Loucy (cell line): Measurements from ENCODE around the gene SREK1.
"Not testable (repeated sequence)": the region's sequence is repeated elsewhere in the genome, so short reads cannot be mapped to it uniquely, and the experiment has no call there.

Source experiments
- H2AFZ ChIP-seq: fragments of 200-600 bp; sonication (generic); 2 replicates; pipeline ENCODE4 v1.6.0; 2016; ENCODE audit warnings: antibody characterized with exemption, mild to moderate bottlenecking, low read length, moderate library complexity
- H3F3A ChIP-seq: fragments of 200-600 bp; 2 replicates; pipeline ENCODE4 v1.6.0; 2016; ENCODE audit warnings: antibody characterized with exemption, low read depth, mild to moderate bottlenecking
- H3K27me3 ChIP-seq: fragments of 200-600 bp; sonication (generic); 2 replicates; pipeline ENCODE4 v1.6.1; 2014; ENCODE audit warnings: low read length, mild to moderate bottlenecking; ENCODE audit not compliant: insufficient read depth, poor library complexity, severe bottlenecking
- H3K36me3 ChIP-seq: fragments of 200-600 bp; sonication (generic); 2 replicates; pipeline ENCODE4 v1.6.1; 2016; ENCODE audit warnings: low read length; ENCODE audit not compliant: insufficient read depth
- H3K4me1 ChIP-seq: fragments of 200-600 bp; sonication (generic); 2 replicates; pipeline ENCODE4 v1.5.1; 2014; ENCODE audit warnings: low read length, mild to moderate bottlenecking; ENCODE audit not compliant: insufficient read depth, poor library complexity, severe bottlenecking
- H3K4me2 ChIP-seq: fragments of 200-600 bp; sonication (generic); 2 replicates; pipeline ENCODE4 v1.6.0; 2014; ENCODE audit warnings: antibody characterized with exemption, low read length, low read depth, mild to moderate bottlenecking; ENCODE audit not compliant: poor library complexity, severe bottlenecking
- H3K4me3 ChIP-seq: fragments of 200-600 bp; sonication (generic); 2 replicates; pipeline ENCODE4 v1.5.1; 2014; ENCODE audit warnings: low read length, mild to moderate bottlenecking, mixed read lengths; ENCODE audit not compliant: poor library complexity, severe bottlenecking
- H3K79me2 ChIP-seq: fragments of 200-600 bp; sonication (generic); 2 replicates; pipeline ENCODE4 v1.6.1; 2014; ENCODE audit warnings: low read length; ENCODE audit not compliant: insufficient read depth
- H3K9ac ChIP-seq: fragments of 200-600 bp; sonication (generic); 2 replicates; pipeline ENCODE4 v1.6.0; 2014; ENCODE audit warnings: mild to moderate bottlenecking, low read depth, low read length, moderate library complexity; ENCODE audit not compliant: poor library complexity, severe bottlenecking
- H3K9me2 ChIP-seq: fragments of 200-600 bp; sonication (generic); replicated peaks from 2 replicates; pipeline ENCODE4 v1.6.1; 2016; ENCODE audit warnings: low read depth, low read length, mixed read lengths
- H3K9me3 ChIP-seq: fragments of 200-600 bp; sonication (generic); 2 replicates; pipeline ENCODE4 v1.6.1; 2014; ENCODE audit warnings: mild to moderate bottlenecking, antibody characterized with exemption, low read length, low read depth; ENCODE audit not compliant: insufficient read depth
- H4K20me1 ChIP-seq: fragments of 200-600 bp; sonication (generic); 2 replicates; pipeline ENCODE4 v1.6.0; 2014; ENCODE audit warnings: antibody characterized with exemption, low read length, mild to moderate bottlenecking; ENCODE audit not compliant: insufficient read depth, poor library complexity, severe bottlenecking
- EZH2phosphoT487 ChIP-seq: fragments of 200-600 bp; IDR thresholded peaks from 2 replicates; pipeline ENCODE4 v1.6.1; 2018; ENCODE audit warnings: antibody characterized with exemption, mild to moderate bottlenecking, moderate library complexity, borderline replicate concordance
- TF ChIP-seq, protein P1 (sequence below): fragments of 200-600 bp; sonication (generic); conservative IDR thresholded peaks from 2 replicates; pipeline ENCODE4 v1.5.1; 2014; ENCODE audit warnings: mild to moderate bottlenecking, antibody characterized with exemption, low read length

SREK1 gene

DNA sequence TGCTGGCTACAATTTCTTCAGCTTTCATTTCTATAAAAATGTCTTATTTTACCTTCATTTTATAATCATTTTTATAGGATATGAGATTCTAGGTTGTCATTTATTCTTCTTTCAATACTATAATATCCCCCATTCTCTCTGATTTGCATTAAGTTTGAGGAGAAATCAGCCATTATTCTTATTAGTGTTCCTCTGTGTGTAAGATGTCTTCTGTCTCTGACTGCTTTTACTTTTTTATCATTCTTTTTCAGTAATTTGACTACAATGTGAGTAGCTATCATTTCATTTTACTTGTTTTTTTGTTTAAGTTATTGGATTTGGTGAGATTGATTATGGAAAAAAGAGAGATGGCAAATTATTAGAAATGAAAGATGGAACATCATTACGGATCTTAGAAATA is 13.6 kb upstream of the SREK1 start:
- no peaks in the 10 kb centered on the region for H4K20me1 ChIP-seq
- H3K4me1 ChIP-seq, result no peaks in the 10 kb centered on the region
- no peak overlapping the region for H3K4me3 ChIP-seq
- no peaks in the 10 kb centered on the region for H3K36me3 ChIP-seq
- no peak overlapping the region for H3K9ac ChIP-seq
- H3K9me3 ChIP-seq, result no peaks in the 10 kb centered on the region
- H3K79me2 ChIP-seq, result no peaks in the 10 kb centered on the region
- H3K27me3 ChIP-seq, result no peaks in the 10 kb centered on the region
- H3K4me2 ChIP-seq, result no peak overlapping the region
- no peak overlapping the region for H2AFZ ChIP-seq
- H3F3A ChIP-seq, result no peaks in the 10 kb centered on the region
- TF ChIP-seq, protein P1, sequence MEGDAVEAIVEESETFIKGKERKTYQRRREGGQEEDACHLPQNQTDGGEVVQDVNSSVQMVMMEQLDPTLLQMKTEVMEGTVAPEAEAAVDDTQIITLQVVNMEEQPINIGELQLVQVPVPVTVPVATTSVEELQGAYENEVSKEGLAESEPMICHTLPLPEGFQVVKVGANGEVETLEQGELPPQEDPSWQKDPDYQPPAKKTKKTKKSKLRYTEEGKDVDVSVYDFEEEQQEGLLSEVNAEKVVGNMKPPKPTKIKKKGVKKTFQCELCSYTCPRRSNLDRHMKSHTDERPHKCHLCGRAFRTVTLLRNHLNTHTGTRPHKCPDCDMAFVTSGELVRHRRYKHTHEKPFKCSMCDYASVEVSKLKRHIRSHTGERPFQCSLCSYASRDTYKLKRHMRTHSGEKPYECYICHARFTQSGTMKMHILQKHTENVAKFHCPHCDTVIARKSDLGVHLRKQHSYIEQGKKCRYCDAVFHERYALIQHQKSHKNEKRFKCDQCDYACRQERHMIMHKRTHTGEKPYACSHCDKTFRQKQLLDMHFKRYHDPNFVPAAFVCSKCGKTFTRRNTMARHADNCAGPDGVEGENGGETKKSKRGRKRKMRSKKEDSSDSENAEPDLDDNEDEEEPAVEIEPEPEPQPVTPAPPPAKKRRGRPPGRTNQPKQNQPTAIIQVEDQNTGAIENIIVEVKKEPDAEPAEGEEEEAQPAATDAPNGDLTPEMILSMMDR, result no peak
- TF ChIP-seq EZH2phosphoT487, result no peak
- no peaks in the 10 kb centered on the region for H3K9me2 ChIP-seq

GRCh38 chr5:66134407-66134861 is 9.7 kb upstream of the SREK1 start:
- Histone ChIP-seq H3K9me3 (no peaks in the 10 kb centered on the region), H3K4me3 (no peak overlapping the region), H3K36me3 (no peaks in the 10 kb centered on the region), H4K20me1 (no peaks in the 10 kb centered on the region), H3F3A (no peaks in the 10 kb centered on the region), H3K79me2 (no peaks in the 10 kb centered on the region), H3K9ac (no peak overlapping the region), H3K9me2 (no peaks in the 10 kb centered on the region), H3K4me2 (no peak overlapping the region), H2AFZ (no peak overlapping the region), H3K4me1 (no peaks in the 10 kb centered on the region), H3K27me3 (no peaks in the 10 kb centered on the region)
- TF ChIP-seq, protein P1, result no peak
- no peak for TF ChIP-seq EZH2phosphoT487

- TF ChIP-seq, protein P1, result no peak
- no peak for TF ChIP-seq EZH2phosphoT487
- H3K36me3 ChIP-seq, result no peaks in the 10 kb centered on the region
- H3K4me1 ChIP-seq, result no peaks in the 10 kb centered on the region
- no peaks in the 10 kb centered on the region for H3K9me2 ChIP-seq
- H3K4me2 ChIP-seq, result no peak overlapping the region
- no peaks in the 10 kb centered on the region for H4K20me1 ChIP-seq
- H3K9me3 ChIP-seq, result no peaks in the 10 kb centered on the region
- no peak overlapping the region for H2AFZ ChIP-seq
- H3K27me3 ChIP-seq, result no peaks in the 10 kb centered on the region
- no peak overlapping the region for H3K4me3 ChIP-seq
- no peaks in the 10 kb centered on the region for H3F3A ChIP-seq
- H3K9ac ChIP-seq, result no peak overlapping the region
- no peaks in the 10 kb centered on the region for H3K79me2 ChIP-seq
Measured at GRCh38 chr5:66136053-66136452, 8.0 kb upstream of the SREK1 start.

- not testable (repeated sequence) for H3K9me3 ChIP-seq, H3K4me1 ChIP-seq, H3K4me3 ChIP-seq, H3K4me2 ChIP-seq, H3K9ac ChIP-seq, H3K79me2 ChIP-seq, H3K36me3 ChIP-seq, H3K9me2 ChIP-seq, H2AFZ ChIP-seq, H4K20me1 ChIP-seq, H3F3A ChIP-seq, H3K27me3 ChIP-seq
Measured at GRCh38 chr5:66136944-66137343, 7.2 kb upstream of the SREK1 start.
